Skeletal muscle cell (primary cell): ENCODE results near the gene NRCAM.
"Not testable (repeated sequence)": the region's sequence is repeated elsewhere in the genome, so short reads cannot be mapped to it uniquely, and the experiment has no call there.

ENCODE experiments used
- DNase-seq: peaks from one replicate; pipeline ENCODE4 v3.0.0-alpha.2; 2010; ENCODE audit warnings: low read depth
- H3K4me3 ChIP-seq: 2 replicates; pipeline ENCODE4 v1.5.1; 2011; ENCODE audit warnings: low read depth, mild to moderate bottlenecking, control low read depth, low read length, moderate library complexity

NRCAM gene

GRCh38 chr7:108266491-108266890, 189.7 kb downstream of the NRCAM start:
- no peak overlapping the region for H3K4me3 ChIP-seq
- no peak for DNase-seq

DNA sequence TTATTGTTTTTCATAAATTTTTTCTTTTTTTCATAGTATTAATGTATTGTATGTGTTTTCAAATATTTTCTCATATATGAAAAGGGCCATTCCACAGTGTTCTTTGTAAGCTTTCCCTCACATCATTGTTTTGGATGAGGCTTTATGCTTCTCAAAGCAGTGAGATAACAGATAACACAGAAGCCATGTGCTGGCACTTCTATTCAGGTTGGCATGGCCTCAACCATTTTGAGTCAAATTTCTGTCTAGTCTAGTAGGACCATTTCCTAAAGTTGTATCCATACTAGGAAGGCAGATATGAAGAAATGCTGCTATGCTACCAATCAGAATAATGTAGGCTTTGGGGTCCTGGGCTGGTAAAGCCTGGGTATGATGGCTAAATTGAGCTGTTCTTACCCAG, 190.2 kb downstream of the NRCAM start:
- no peak for DNase-seq
- no peak overlapping the region for H3K4me3 ChIP-seq

- DNase-seq: no peak
- no peak overlapping the region for H3K4me3 ChIP-seq
Measured at GRCh38 chr7:108265007-108265406, 191.2 kb downstream of the NRCAM start.

DNA sequence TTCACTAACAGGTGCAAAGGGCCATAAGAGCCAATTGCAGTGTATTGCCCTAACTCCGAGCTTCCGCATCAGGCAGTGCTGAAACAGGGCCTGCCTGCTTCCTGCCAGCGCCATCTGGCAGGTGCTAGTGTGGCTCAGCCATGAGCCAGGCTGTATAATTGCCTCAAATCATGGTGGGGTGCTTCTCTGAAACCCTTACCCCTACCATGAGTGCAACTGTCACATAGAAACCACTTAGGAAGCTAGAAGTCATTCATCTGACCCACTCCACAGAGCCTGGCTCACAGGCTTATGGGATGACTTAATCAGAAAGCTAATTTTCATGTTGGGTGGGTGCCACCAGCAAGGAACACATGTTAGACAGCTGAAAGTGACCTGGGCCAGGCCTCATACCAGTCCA, 192.8 kb downstream of the NRCAM start:
- no peak for DNase-seq
- no peak overlapping the region for H3K4me3 ChIP-seq

DNA sequence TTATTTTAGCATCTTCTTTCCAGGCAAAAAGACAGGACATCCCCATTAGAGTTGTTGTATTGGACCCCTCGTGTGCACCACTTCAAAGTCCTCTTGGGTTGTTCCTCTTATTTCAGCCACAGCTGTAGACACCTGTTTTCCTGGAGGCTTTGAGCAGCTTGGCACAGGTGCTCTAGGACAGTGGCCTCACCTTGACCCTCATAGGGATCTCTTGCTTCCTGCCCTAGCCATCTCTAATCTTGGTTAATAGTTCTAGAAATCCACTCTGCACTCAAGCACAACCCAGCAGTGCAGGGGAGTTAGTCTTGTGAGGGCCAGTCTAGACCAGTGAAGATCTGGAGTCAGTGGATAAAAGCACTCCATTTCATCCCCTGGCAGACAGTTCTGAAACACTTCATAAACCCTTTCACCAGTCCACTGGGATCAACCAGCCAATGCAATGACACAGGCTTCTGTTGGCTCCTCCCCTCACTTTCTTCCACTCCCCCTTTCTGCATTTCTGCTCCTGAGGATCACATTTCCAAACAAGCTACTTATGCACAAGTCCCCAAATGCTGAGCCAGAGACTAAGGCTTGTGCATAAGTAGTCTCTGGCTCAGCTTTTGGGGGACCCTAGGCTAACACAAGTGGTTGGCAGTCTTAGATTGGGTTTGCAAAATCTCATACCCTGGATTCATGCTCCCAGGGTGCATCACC, 194.5 kb downstream of the NRCAM start:
- H3K4me3 ChIP-seq: no peak overlapping the region
- DNase-seq: no peak

- not testable (repeated sequence) for H3K4me3 ChIP-seq, DNase-seq
Measured at GRCh38 chr7:108259447-108259846, 196.8 kb downstream of the NRCAM start.

DNA sequence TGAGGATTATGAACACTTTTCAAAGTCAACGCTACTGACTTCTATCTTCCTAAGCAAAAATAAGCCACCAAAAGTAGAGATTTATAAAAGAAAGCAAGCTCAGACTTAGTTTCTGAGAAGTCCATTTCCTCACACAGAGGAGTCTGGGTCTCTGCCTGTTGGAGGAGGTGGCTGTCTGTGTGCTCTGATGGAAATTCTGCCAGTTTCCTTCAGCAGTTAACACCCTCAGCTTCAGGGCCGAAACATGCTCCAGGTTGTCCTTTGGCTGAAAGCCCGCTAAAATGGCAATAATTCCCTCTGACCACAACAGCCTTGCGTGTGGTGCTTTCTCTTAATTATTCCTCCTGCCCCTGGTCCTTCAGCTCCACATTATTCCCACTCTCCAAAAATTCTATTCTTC, 198.3 kb downstream of the NRCAM start:
- no peak overlapping the region for H3K4me3 ChIP-seq
- DNase-seq: no peak

DNA sequence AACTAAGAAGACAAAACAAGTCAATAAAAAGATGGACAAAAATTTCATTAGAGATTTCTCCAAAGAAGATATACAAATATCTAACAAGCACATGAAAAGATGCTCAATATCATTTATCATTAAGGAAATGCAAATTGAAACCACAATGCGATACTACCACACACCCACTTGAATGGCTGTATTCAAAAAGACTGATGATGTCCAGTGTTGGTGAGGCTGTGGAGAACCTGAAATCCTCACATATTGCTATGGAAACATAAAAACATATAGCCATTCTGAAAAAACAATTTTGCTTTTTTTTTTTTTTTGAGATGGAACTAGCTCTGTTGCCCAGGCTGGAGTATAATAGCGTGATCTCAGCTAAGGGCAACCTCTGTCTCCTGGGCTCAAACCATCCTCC, 202.0 kb downstream of the NRCAM start:
- H3K4me3 ChIP-seq: no peak overlapping the region
- no peak for DNase-seq

- peak; percentile 61 for DNase-seq
- no peak overlapping the region for H3K4me3 ChIP-seq
Measured at GRCh38 chr7:108253275-108254044, 202.8 kb downstream of the NRCAM start.

DNA sequence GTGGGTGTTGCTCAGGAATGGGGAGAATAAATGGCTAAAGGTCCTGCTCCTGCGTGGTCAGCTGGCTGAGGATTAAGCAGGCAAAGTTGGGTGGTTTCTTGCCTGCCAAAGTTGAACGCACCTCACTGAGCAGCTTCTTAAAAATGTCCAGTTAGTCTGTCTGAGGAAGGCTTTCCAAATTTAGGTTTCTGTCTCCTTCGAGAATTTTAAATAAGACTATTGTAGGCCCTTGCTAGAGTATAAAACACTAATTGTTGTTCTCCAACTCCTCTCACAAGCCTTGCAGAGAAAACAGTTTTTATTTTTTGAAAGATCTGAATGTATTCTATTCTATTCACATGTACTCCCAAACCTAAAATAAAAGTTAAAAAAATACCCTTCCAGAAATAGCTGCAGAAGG, 204.1 kb downstream of the NRCAM start:
- no peak overlapping the region for H3K4me3 ChIP-seq
- no peak for DNase-seq

GRCh38 chr7:108251700-108252099, 204.5 kb downstream of the NRCAM start:
- H3K4me3 ChIP-seq: no peak overlapping the region

GRCh38 chr7:108249453-108249852, 206.8 kb downstream of the NRCAM start:
- H3K4me3 ChIP-seq: no peak overlapping the region
- no peak for DNase-seq

More at GRCh38 chr7:108251700-108252099, 204.5 kb downstream of the NRCAM start:
- no peak for DNase-seq

DNA sequence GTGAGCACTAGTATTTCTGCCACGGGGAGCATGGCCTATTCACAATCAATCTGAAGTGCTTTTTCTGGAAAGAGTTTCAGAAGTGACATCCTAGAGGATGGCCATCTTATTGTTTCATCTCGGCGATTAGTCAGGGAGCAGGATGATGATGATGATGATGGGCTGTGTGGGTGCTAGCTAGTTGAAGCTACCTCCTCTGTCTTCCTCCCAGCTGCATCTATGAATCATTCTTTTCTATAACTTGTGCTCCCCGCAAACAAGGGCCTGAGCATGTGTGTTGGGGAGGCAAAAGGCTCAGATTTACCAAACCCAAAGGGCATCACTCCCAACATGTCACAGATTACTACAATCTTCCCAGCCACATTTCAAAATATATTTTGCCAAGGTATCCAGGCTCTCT, 207.4 kb downstream of the NRCAM start:
- DNase-seq: no peak
- no peak overlapping the region for H3K4me3 ChIP-seq

DNA sequence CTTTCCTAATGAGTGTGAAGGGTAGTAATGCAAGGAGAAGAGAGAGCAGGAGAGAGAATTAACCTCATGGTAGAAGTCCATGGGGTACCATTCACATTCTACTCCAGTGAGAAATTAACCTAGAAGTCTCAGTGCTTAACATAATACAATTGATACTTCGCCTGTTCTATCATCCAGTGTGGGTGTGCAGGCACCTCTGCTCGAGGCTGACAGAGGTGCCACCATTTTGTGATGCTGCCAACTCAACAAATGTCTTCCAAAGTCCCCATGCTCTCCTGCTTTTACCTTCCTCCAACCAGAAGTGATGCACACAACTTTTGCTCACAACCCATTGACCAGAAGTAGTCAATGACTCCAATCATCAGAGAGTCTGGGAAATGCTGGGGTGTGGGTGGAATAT, 207.8 kb downstream of the NRCAM start:
- no peak overlapping the region for H3K4me3 ChIP-seq
- no peak for DNase-seq

GRCh38 chr7:108247614-108248013, 208.6 kb downstream of the NRCAM start:
- DNase-seq: no peak

DNA sequence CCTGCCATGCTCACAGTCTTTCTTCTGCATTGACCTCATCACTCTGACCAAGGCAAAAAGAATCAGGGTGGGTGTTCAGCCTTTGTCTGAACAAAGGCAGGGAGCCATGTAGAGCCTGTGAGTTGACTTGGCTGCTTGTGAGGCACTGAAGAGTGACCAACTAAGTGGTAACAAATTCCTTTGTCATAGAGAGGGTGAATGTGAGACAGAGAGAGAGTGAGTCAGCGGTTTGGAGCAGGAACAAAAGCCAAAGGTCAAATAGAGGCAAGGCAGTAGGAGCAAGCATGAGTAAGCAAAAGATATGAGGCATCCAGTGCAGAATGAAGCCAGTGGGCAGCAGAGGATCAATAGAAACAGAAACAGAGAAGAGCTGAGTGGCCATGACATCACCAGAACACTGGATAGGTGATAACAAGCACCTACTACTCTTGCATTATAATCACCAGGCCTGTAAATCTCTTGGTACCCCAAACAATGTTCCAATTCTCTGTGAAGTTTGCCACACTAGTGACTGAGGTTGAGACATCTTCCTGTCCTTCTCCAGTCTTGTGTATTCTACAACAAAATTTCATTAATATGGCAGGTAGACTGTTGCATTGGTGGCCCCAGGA, 209.9 kb downstream of the NRCAM start:
- DNase-seq: peak; percentile 93
- H3K4me3 ChIP-seq: no peak overlapping the region

More at GRCh38 chr7:108247614-108248013, 208.6 kb downstream of the NRCAM start:
- no peak overlapping the region for H3K4me3 ChIP-seq

DNA sequence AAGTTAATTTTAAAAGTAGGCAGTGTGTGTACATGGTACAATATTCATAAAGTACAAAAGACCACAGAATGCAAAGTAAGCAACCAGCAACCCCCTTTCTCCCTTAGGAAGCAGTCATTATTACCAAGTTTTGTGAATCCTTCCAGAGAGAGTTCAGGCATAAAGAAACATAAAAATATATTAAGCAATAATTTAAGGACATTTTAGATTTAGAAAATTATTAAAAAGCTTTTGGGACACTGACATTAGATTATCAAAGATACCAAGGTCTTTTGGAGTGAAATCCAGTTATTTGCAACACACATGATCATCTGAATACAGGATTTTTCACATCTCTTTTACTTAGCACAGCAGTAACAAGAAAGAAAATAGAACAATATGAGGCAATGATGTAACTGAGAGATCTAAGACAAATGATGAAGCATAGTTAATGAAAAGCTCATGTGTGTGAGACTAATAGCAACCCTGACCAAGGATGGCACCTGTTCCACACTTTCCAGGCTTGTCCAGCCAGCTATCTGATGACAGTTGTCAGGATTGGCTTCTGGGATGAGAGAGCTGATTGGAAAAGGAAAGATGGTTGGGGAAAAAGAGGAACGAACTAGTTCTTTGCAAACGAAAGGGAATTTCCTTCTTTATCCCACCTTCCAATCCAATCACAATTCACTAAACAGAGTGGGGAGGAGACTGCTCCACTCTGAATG, 210.6 kb downstream of the NRCAM start:
- H3K4me3 ChIP-seq: no peak overlapping the region
- DNase-seq: no peak

GRCh38 chr7:108244110-108244509, 212.1 kb downstream of the NRCAM start:
- no peak overlapping the region for H3K4me3 ChIP-seq
- no peak for DNase-seq

DNA sequence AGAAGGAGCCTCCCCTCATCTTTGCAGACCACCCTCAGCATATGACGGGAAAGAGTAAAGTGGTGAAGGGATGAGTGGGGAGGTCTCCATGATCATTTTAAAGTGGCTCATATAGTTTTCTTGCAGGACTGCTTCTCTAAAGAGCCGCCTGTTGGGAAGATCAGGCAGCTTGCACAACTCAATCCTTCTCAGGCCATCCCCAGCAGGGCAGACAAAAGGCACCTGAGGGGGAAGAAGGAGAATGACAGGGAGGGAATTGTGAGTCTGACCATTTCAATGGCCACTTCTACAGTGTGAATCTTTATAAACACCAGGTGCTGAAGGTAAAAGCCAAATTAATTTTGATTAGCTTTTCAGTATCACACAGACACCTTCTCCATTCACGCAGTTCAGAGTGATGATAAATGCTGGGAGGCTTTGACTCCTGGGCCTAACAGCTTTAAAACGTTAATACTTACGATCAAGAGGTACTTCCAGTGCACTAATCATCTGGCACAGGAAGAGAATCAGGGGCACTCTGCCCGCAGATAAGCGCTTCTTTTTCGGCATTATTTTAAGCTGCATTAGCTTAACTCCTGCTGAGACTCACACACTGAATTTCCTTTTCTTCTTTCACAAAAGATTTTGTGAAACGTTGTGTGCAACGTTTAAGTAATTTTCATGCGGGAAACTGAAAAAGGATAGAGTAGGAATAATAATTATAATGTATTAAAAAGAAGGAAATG, 216.6 kb downstream of the NRCAM start:
- DNase-seq: no peak
- H3K4me3 ChIP-seq: no peak overlapping the region
